Activated CD4-positive, alpha-beta T cell treated with anti-CD3 and anti-CD28 coated beads, Interleukin-2, amount 50 U/mL, for 24 hours (primary cell): ENCODE data around the gene SLC47A1.
"Not testable (repeated sequence)": the region's sequence is repeated elsewhere in the genome, so short reads cannot be mapped to it uniquely, and the experiment has no call there.

Source experiments
- DNase-seq, 2 donors: peaks; one replicate each; pipeline ENCODE4 v3.0.0-alpha.2; 2020; ENCODE audit warnings: low read depth in 1 of 2, low spot score in 1 of 2

The SLC47A1 gene

DNA sequence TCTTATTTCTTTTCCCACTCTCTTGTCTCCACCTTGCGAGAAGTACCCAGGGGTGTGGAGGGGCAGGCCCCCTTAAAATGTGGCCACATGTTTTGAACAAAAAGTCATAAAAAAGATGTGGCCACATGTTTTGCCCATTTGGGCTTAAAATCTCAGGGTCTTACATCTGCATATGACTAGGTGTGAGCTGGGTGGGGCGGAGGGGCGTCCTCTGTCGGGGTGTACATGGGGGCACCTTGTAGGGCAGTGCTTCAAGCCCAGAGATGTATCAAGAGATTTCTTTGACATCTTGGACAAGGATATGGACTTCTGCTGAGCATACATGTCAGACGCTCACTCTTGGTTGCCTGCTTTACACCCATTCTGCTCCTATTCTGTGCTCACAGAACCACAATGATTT is 13.0 kb upstream of the SLC47A1 start:
- DNase-seq, result no peak

DNA sequence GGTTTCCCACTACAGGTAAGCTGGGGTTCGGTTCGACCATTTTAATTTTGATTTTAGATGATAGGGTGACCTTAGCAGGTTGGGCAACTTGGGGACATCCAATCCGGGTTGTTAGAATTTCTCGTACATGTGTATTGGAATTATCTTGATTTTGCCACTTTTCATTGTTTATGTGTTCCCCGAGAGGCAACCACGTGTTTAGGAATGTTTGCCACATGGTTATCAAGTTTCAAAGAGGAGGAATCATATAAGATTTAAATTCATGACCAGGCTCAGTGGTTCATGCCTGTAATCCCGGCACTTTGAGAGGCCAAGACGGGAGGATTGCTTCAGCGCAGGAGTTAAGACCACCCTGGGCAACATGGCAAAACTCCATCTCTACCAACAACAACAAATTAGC is 10.0 kb upstream of the SLC47A1 start:
- DNase-seq, result no peak

DNA sequence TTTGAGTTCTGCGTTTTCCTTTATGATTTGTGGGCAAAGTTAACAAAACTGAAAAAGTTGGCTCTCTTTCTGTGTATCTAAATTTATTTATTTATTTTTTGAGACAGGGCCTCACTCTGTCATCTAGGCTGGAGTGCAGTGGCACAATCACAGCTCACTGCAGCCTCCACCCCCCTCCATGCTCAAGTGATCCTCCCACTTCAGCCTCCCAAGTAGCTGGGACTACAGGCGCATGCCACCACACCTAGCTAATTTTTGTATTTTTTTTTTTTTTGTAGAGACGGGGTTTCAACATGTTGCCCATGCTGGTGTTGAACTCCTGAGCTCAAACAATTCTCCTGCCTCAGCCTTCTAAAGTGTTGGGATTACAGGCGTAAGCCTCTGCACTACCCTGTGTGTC is 6.7 kb upstream of the SLC47A1 start:
- not testable (repeated sequence) for DNase-seq

DNA sequence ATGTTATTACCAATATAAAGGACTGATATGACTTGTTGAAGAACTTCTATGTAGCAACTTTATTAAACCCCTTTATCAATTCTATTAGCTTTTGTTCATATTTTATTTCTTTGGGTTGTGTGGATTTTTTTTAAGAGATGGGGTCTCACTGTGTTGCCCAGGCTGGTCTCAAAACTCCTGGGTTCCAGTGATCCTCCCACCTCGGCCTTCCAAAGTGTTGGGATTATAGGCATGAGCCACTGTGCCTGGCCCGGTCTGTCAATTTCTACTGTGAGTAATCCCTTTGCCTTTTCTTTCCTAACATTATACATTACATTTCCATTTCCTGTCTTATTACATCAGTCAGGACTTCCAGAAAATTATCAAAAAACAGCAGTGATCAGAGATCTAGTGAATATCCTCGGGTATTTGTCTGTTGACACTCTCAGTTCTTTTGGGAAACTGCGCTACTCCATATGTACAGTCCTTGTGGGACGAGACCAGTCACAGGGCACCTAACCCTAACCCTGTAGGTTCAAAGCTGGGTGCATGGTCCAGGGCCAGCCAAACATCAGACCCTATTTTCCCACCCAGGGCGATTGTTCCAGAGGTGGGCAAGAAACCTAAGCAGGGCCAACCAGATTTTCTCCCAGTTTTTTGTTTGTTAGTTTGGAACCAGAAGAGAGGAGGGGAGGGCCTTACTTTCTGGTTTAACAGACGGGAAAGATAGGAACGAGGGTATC is 1.7 kb upstream of the SLC47A1 start:
- DNase-seq, result no peak

DNA sequence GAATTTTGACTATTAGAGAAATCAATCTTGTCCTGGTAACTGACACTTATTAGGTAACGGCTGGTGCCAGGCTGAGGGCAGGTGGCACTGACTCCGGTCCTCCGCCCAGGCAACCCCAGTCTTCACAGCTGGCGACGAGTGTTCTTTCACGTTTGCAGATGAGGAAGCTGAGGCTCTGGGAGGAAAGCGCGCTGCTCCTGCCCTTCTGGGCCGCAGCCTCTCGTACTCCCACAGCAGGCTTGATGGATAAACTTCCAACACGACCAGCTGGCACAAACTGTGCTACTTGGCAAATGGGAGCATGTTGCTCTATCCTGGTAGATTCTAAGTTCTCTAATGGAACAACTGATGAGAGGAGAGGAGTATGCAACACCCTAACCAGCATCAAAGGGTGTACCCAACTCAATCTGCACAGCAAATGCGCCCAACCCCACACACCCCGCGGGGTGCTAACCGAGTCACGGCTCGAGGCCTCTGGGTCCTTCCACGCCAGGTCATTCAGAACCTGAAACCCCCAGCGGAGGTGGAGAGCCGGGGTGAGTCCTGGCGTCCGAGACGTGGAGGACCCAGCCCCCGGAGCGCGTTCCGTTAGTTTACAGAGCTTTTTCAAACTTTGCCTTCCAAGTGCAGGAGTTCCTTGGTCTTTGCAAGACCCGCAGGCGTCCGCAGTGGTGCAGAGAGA is 477 bp upstream of the SLC47A1 start:
- no peak for DNase-seq

DNA sequence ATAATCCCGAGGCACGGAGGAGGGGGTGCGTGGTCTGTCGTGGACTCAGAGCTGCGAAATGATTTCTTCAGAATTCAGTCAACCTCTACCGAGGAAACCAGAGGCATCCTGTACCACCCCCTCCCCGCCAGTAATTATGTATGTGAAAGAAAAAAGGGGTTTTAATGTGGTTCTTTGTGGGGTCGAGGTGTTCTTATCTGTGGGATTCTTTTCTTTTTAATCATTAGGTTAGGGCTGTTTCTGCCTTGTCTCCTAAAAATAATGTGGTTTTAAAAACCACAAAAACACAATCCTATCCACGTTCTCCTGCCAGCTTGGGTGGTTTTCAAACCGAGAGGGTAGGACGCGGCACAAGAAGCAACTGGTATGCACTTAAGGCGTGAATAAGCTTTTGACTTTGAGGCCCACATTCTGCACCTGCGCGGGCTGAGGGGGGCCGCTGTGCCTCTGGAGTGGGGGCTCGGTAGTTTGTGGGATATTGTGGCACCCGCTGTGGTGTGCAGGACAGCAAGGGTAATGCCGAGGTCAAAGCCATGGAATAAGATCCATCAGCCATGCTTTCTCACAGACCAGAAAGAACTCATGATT is 1.0 kb downstream of the SLC47A1 start:
- no peak for DNase-seq

DNA sequence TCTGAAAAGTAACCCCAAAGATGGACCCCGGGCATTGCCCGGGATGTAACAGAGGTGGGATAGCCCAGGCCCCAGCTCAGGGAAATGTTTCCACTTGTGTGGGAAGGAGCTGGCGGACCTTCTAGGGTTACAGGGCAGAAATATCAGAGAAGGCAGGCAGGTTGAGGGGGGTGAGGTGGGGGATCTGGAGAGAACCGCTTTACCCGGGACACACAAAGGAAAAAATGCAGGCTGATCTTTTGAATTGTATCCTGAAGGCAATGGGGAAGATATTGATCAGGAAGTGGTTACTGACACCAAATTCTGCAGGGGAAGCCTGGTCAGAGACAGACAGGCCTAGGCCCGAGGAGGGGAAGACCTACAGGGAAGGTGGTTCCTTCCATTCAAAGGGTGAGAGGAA is 3.5 kb downstream of the SLC47A1 start:
- no peak for DNase-seq

DNA sequence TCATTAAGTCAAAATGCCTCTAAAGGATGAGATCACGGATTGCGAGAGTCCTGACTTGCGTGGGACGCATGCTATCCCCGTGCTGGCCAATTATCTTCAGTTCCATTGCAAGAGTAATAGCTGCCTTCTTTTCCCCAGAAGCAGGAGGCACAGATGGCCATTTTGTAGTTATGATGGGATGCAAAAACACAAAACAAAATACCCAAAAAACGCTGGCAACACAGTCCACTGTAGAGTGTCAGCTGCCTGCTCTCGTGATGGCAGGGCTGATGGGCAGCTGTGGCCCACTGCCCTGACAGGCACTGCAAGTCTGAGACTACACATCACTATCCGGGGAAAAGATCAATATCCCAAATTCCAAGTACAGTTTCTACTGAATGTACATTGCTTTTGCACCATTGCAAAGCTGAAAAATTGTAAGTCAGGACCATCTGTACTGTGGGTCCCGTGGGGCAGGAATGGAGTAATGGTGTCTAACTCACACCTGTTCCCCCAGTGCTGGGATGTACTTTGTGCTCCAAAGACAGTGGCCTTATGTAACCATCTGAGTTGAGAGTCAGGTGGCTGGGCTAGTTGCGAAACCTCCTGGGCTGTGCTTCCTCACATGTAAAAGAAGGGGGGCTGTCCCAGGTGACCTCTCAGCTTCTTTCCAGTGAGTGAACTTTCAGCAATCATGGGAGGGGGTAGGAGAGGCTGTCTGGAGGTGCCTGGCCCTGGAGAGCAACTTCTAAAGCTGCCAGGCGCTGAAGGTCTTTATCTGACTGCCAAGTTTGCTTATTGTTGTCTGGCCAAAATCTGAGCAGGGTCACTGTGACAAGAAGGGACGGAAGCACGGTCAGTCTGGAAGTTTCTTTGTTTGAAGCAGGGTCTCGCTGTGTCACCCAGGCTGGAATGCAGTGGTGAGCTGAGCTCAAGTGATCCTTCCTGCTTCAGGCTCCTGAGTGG is 4.7 kb downstream of the SLC47A1 start:
- no peak for DNase-seq

DNA sequence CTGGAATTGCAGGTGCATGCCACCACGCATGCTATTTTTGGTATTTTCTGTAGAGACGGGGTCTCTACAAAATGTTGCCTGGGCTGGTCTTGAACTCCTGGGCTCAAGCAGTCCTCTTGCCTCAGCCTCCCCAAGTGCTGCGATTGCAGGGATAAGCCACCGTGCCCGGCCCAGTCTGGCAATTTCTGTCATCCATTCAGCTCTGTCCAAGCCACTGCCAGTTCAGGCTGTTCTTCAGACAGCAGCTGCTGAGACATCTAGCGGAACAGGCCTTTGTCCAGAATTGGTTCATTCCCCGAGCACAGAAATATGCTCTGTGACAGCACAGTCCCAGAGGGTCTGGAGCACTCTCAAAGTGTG is 5.4 kb downstream of the SLC47A1 start:
- DNase-seq, result no peak

DNA sequence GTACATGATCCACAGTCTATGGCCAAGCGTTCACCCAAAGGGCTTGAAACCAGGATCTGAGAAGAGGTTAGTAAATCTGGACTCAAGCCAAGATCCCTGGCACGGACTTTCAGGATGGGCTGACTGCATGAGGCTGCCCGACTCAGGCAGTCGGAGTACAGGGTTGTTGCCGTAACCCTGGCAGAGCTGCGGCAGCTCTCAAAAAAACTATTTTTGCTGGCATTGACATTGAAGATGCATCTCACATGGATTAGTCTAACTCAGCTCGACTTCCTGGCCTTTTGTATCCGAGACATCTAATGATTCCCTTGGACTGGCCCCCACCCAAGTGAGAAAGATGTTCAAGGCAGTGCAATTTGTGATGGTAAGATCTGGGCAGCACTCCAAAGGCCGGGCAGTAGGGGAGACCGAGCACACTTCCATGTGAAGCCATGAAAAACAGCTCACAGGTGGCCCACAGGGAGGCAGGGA is 6.2 kb downstream of the SLC47A1 start:
- no peak for DNase-seq

DNA sequence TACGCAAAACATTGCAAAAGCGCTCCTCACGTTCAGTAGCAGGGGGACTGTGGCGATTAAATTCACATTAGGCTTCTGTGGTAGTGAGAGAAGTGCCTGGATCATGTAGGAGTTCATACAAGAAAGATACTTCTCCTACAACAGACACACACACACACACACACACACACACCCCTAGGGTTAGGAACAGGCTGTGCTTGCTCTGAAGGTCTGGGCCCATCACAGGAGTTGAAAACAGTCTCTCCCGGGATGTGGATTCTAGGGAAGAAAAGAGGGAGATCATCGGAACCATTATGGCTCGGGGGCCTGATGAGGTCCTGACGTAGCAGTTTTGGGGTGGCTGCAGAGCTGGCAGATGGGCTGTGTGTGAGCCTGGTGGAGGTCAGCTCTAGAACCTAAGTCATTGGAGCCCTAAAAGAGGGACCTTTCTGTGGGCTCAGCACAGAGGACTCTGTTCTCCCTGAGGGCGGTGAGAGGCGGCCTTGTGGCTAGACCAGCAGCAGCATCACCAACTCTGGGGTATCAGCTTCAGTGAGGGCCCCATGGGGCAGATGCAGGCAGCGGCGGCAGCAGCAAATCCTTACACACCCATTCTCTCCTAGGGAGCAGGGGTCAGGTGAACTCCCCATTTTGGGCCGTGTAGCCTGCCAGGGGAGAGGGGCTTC is 7.2 kb downstream of the SLC47A1 start:
- no peak for DNase-seq

DNA sequence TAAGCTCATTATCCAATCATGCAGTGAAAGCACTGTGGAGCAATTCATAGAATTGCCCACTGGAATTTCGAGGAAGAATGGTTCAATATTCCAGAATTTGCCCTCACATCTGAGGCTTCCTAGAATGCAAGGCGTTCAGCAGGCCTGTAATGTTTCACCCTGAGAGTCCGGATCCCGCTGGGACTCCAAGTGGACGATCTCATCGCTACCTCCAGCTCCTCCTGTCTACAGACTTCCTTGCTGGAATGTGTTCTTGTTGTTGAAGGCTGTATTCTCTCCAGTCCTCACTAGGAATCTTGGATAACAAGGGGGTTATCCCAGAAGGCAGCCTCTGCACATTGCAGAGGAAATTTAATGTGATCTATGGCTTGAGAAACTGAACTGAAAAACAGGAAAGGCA is 7.8 kb downstream of the SLC47A1 start:
- DNase-seq, result no peak

DNA sequence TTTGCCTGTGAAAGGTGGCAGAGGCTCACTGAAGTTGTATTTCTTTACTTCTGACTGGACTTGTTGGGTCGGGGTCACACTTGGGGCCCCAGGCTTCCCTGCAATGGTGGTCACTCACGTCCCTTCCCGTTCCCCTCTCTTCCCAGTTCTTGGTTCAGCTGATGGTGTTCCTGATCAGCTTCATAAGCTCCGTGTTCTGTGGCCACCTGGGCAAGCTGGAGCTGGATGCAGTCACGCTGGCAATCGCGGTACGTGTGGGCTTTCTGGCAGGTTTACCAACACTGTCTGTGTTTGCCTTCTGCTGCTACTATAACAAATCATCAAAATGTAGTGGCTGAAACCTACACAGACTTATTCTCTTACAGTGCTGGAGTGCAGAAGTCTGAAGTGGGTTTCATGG is 8.6 kb downstream of the SLC47A1 start:
- DNase-seq, result no peak

DNA sequence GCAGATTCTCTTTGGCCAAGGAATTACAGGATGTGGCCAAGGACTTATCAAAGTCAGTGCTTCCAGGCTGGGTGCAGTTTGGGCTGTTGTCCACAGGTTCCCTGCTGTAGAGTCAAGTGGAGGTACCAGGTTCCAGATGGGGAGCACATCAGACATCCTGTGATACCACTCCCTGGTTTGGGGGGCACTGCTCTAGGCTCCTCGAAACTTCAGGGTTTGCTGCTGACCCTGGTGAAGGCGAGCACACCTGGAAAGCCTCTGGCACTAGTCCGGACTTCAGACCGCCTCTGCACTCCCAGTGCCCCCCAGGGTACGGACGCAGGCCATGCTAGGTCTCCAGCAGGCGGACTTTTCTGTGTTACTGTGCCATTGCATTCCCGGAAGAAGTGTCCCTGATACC is 10.7 kb downstream of the SLC47A1 start:
- DNase-seq, result no peak

DNA sequence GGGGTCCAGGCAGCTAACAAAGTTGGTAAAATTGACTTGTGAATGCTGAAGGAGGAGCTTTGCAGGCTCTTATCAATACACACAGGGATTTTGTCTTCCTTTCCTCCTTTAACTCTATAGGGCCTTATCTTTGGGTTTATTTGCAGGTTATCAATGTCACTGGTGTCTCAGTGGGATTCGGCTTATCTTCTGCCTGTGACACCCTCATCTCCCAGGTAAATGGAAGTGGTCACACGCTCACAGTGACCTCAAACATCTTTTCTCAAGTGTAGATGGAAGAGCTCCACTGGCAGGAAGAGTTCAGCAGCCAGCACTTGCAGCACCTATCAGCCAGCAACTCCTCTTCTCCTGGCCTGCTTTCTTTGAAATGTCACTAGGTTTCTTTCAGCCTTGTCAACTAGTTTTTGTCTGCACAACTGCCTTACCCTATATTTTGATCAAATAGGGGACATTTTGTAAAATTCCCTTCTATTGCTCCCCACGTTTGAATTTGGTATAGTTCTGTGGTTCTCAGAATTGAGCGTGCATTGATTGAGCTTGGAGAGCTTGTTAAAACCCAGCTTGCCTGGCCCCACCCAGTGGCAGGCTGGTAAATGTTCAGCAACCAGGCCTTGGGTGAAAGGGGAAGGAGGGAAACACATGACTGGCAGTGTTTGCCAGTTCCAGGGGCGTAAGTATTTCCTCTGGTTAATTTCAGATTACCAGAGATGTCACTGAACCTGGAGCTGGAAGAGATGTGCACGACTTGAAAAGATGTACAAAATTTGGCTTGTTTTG is 12.8 kb downstream of the SLC47A1 start:
- DNase-seq, result no peak

DNA sequence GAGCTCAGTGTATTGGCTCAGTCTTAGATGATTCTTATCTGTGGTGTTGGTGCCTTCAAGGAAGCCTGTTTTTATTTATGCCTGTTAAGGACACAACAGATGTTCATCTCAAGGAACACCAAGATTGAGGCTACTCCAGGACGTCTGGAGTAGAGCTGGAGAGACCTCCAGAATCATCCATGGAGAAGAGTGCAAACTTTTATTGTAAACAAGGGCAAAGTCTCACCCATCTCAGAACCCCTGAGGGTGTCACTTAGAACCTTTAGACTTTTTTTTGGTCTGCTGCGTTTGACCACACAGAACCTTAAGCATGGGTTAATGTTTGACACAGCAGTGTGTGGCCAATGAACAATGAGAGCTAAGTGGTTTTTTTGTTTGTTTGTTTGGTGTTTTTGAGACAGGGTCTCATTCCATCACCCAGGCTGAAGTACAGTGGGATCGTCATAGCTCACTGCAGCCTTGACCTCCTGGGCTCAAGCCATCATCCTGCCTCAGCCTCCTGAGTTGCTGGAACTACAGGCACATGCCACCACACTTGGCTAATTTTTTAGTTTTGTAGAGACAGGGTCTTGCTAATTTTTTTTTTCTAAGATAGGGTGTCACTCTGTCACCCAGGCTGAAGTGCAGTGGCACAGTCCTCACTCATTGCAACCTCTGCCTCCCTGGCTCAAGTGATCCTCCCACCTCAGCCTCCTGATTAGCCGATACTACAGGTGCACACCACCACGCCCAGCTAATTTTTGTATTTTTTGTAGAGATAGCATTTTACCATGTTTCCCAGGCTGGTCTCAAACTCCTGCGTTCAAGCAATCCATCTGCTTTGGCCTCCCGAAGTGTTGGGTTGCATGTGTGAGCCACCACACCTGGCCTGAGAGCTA is 16.3 kb downstream of the SLC47A1 start:
- DNase-seq, result no peak

DNA sequence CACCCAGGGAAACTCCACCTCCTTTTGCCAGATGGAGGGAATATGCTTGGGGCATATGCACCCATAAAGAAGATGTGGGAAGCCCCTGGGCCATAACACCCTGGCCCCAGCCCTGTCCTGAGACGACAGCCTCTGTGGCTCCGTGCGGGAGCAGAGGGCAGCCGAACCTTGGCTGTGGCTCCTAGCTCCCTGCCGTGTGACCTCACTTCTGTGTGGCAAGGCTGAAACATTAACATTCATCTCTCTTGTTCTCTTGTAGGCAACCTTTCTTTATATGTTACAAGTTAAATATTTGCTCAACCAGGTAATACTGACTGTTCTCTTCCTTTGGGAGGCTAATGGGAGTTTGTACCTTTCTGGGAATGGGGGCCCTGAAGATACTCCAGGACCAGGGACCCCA is 17.5 kb downstream of the SLC47A1 start:
- no peak for DNase-seq

DNA sequence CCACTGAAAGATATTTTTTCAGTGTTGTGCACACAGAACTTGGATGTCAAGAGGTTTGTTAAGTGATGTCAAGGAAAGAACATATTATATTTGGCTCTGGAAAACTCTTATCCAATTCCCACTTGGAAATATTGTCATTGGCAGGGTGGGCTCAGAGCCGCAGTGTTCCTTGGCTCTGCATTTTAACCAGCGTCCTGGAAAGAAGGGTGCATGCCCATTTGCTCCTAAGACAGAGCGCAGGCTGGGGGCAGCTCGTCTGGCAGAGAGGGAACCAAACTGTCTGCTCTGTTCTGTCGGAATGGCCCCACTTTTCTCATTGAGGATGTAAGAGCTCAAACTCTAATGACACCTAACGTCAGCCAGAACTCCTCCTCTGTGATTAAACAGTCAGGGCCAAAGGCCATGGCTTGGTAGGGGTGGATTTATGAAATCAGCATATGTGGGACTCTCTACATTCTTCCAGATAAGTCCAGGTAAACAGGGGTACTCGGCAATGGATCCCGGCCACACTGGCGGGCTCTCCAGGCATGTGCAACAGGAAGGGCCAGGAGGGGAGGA is 18.0 kb downstream of the SLC47A1 start:
- no peak for DNase-seq

DNA sequence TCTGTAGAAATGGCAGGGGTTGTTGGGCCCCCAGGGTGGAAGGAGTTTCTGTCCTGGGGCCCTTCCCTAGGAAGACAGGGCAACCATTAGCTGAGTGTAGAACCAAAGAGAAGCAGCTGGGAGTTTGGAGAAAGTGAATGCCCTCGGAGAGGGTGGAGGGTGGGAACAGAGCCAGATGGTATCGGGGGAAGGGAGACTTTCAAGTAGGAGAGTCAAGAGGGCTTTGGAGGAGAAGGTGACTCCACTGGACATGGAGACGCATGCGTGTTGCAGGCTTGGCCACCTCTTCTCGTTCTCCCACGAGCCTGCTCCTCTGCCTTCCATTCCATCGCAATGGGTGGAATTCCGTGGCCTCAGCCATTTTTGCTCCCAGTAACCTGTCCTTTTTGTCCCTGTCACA is 19.4 kb downstream of the SLC47A1 start:
- DNase-seq, result no peak
